GM18873 (cell line): ENCODE data around the gene CLK3.
"Not testable (repeated sequence)": the region's sequence is repeated elsewhere in the genome, so short reads cannot be mapped to it uniquely, and the experiment has no call there.

Source experiments
- ATAC-seq: cut with Tn5 transposase; IDR thresholded peaks from one replicate; pipeline ENCODE4 v1.9.1; 2021; ENCODE audit warnings: mild to moderate bottlenecking, moderate library complexity, moderate number of reproducible peaks; ENCODE audit not compliant: unreplicated experiment, low FRiP score

Gene CLK3

GRCh38 chr15:74615508-74616365, at the start of gene CLK3:
Gene CLK3 (plus strand): TSS chr15:74615836. CDS start chr15:74619197, 3,361 bp downstream.
- peak; percentile 57 for ATAC-seq

GRCh38 chr15:74568594-74568993, 47.0 kb upstream of the CLK3 start:
- ATAC-seq, result no peak

GRCh38 chr15:74569731-74570070, 45.9 kb upstream of the CLK3 start:
- ATAC-seq, result no peak

GRCh38 chr15:74571191-74571590, 44.4 kb upstream of the CLK3 start:
- ATAC-seq, result no peak

- ATAC-seq, result no peak
These were observed 41.6 kb upstream of the CLK3 start for GRCh38 chr15:74573987-74574386.

DNA sequence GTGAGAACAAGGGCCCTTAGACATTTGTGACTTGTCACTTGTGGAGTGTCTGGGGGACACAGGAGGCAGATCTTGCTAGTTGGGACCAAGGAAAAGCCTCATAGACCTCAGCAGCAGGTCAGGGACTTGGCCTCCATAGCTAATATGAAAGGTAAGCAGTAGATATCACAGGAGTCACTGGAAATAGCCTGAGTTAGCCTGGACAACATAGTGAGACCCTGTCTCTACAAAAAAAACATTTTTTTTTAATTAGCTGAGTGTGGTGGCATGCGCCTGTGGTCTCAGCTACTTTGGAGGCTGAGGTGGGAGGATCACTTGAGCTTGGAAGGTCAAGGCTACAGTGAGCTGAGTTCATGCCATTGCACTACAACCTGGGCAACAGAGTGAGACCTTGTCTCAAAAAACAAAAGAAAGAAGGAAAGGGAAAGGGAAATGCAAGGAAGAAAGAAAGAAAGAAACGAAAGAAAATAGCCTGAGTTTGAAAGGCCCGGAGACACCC, 37.1 kb upstream of the CLK3 start:
- no peak for ATAC-seq

DNA sequence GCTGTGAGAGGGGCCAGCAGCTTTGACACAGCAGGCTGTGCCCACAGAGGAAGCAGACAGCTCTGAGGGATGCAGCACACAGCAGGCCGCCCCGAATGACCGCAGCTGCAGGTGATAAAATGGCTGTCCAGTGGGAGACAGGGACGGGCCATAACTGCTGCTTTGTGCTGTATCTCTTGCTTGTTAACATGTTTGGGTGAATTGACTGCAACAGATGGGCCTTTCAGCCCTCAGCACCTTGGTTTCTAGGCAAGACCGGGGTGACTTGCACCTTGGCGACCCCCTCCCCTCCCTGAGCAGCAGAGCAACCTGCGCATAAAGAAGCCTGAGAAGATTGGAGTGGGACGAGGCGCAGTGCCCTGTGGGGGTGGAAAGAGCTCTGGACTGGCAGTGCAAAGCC, 36.6 kb upstream of the CLK3 start:
- no peak for ATAC-seq

GRCh38 chr15:74580538-74581350, 34.9 kb upstream of the CLK3 start:
- ATAC-seq, result no peak

DNA sequence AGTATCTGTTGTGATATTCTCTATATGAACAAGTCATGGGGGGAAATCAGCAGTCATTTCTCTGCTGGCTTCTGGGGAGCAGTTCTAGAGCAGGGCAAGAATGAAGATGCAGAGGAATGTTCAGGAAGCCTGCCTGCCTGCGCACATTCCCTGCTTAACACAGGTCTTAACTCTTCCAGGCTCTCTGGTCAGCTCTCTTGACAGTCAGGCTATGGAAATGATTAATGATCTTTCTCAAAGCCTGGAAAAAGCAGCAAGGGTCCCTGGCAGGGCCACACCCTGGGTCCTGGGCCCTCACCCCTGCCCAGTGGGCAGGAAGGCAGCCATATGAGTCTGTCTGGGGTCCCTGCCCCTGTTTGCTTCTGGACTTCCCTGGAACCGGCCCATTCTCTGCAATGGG, 31.4 kb upstream of the CLK3 start:
- ATAC-seq, result no peak

- no peak for ATAC-seq
These were observed 30.9 kb upstream of the CLK3 start for GRCh38 chr15:74584779-74585178.

GRCh38 chr15:74585191-74585590, 30.4 kb upstream of the CLK3 start:
- no peak for ATAC-seq

GRCh38 chr15:74585857-74586256, 29.8 kb upstream of the CLK3 start:
- no peak for ATAC-seq

GRCh38 chr15:74589826-74590225, 25.8 kb upstream of the CLK3 start:
- no peak for ATAC-seq

- no peak for ATAC-seq
These were observed 23.4 kb upstream of the CLK3 start for GRCh38 chr15:74592222-74592621.

GRCh38 chr15:74593122-74593521, 22.5 kb upstream of the CLK3 start:
- no peak for ATAC-seq

DNA sequence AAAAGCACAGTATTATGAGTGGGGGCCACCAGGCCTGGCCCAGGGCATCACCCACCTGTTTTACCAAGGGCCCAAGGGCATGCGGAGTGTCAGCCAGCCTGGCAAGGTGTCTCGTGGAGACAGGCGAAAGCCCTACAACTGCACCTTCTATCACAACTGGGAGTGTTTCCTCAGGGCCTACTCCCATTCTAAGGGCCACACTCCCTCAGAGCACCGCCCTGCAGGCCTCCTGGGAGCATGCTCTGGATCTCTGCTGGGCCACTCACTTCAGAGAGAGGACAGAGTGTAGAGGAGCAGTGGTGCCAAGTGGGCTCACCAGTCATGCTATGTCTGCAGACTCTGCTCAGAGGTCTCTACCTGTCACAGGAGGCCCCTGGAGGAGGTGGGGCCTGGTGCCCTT, 21.2 kb upstream of the CLK3 start:
- no peak for ATAC-seq

DNA sequence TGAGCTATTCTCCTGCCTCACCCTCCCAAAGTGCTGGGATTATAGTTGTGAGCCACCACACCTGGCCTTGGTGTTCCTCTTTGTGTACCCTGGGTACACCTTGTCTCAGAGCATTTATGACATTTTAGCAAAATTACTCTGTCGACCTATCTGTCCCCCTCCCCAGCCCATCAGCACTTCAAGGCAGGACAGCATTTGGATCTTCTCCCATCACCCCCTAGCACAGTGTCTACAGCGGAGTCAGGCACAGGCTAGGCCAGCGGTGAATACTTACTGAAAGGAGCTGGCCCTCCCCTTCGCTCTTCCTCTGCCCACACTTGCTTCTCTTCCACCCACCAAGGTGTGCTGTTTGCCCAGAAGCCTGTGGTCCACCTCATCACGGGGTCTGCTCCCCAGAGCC, 20.4 kb upstream of the CLK3 start:
- ATAC-seq, result no peak

DNA sequence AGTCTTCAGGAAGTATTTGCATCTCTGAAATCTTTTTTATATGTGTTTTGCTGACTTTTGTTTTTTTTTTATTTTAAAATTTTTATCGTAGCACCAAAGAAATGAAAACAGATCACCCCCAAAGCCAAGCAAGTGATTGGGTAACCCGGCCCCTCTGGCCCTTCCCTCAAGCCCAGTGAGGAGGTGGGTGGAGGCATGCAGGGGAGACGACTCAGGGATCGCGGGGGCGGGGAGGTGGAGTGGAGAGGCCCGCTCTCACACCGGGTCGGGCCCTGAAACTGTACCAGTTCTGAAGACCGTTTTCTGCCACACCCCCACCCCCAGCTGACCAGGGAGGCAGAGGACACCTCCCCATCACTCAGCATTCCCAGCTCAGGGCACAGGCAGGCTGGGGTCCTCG, 18.9 kb upstream of the CLK3 start:
- not testable (repeated sequence) for ATAC-seq

DNA sequence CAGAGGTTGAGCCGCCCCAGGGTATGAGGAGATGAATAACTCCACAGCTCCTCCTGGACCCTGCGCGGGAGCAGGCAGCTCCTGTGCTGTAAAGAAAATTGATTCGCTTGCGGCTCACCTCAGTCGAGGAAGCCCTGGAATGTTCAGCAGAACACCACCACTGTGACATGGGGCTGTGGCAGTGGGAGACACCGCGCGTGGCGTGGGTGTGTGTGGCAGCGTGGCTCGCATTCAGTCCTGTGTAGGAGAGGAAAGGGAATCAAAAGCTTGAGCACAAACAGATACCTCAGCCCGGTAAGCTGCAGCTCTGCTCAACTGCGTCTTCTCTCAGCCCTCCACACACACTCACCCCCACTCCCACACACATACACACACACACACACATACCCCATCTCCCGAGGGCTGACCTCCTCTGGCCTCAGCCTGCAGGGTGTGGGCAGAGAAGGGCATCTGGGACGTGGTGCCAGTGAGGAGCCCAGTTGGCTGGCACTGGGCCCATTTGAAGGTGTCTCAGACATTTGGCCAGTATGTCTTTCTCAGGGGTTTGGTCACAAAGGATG, 18.4 kb upstream of the CLK3 start:
- ATAC-seq, result not testable (repeated sequence)

DNA sequence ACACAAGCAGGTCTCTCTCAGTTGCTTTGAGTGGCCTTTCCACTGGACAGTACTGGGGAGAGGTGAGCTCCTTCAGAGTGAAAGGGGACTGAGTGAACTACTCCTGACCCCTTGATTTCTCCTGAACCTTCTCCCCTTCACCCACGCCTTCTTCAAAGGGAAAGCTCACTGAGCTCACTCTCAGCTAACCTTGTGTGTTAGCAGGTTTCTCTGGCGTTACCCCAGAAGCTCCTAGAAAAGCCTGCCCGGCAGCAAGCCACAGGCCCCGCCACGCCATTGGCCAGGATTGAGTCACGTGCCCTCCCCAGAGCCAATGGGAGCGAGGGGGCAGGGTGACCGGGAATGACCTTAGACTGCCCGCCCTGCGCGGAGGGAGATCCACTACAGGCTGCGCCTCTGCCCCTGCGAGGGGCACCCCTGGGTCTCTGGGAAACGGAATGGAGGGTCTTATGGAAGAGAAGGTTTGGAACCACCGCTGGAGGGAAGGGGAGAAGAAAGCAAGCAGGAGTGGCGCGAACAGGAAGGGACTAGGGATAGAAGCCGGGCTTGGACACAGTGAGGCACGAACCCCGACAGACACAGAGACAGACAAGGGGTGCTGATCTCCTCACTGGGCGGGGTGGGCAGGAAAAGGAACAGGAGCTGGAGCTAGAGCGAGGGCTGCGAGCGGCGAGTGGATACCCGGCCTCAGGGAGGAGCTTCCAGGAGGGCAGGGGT, 17.4 kb upstream of the CLK3 start:
- no peak for ATAC-seq

DNA sequence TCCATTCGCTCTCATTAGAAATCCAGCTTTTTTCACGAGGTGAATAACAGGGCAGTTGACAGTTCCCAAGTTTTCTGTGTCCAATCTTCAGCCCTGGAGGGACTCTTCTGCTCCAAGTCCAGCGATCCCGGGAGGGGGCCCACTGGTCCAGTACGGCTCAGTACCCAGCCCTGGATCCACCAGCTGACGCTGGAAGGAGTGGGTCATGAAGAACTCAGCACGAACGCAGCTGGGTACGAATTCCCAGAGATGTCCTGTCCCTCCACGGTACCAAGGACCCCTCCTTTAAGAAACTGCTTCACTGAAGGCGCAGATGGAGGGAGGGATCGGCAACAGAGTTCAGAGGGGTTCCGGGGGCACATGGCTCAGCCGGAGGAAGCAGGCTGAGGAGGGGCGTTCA, 16.5 kb upstream of the CLK3 start:
- ATAC-seq, result no peak
